Measurements from ENCODE around the gene FBXL19. TPM values are rescaled to one million over a fixed set of nuclear protein-coding genes. Genes with fewer than 3 reads are reported as not detected.
A peak's percentile ranks its signal among the peaks of the same experiment; 100 is the strongest.

FBXL19 gene
- total RNA-seq, 1 donor: 5.4 TPM

DNA sequence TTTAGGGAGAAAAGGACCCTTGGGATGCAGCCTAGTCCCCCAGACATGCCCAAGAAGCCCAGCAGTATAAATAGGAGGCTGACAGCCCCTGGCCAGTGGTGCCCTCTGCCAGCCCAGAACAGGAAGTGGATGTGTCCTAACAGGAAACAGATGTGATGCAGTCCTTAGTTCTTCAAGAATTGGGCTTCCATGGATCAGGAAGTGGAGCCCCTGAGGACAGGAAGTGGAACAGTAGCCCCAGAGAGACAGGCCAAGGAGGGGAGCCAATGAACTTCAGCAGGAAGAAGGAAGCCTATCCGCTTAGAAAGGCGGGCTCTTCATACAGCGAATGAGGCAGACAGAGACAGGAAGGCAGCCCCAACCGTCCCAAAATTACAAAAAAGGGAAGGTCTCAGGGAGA lies 19.8 kb upstream of the FBXL19 start:
- no peaks in the 10 kb centered on the region for H3K9me3 ChIP-seq (ENCODE audit: low read depth, low read length)
- H3K4me3 ChIP-seq (ENCODE audit: low read length): no peak overlapping the region
- H3K27me3 ChIP-seq (ENCODE audit: insufficient read depth, low read length): no peaks in the 10 kb centered on the region
- H3K4me1 ChIP-seq (ENCODE audit: insufficient read depth, low read length): peaks cover 40% of the 10 kb centered on the region

DNA sequence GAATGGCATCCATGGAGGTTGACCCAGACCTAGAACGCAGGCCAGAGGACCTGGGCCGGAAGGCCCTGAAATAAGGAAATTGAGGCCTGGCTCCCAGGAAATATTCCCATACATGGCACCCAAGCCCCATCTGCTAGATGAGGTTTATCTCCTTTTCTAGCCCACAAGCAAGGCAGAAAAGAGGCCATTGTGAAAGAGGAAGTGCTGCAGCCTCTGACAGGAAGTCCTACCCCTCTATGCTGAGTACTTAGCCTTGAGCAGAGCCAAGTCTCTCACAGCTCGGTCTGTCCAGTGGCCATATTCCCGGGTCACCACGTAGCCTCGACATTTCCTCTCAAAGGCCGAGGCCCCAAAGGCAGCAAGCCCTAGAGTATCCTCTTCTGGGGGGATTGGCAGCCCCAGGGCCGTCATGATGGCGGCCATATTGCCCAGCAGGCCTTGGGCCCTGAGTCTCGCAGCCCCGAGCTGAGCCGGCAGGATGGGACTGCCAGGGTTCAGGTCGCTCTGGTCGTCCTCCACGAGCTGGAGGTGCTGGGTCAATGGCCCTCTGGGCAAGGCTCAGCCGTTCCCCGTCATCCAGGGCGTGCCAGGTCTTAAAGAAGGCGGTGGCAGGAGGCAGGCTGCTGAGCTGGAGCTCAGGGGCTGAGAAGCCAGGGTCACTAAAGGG lies 19.1 kb upstream of the FBXL19 start:
- Histone ChIP-seq H3K4me3 (ENCODE audit: low read length) (no peak overlapping the region), H3K9me3 (ENCODE audit: low read depth, low read length) (no peaks in the 10 kb centered on the region), H3K4me1 (ENCODE audit: insufficient read depth, low read length) (peaks cover 40% of the 10 kb centered on the region), H3K27me3 (ENCODE audit: insufficient read depth, low read length) (no peaks in the 10 kb centered on the region)

GRCh38 chr16:30907064-30907463 lies 16.3 kb upstream of the FBXL19 start:
- no peaks in the 10 kb centered on the region for H3K9me3 ChIP-seq (ENCODE audit: low read depth, low read length)
- H3K4me1 ChIP-seq (ENCODE audit: insufficient read depth, low read length): peaks cover 27% of the 10 kb centered on the region
- H3K4me3 ChIP-seq (ENCODE audit: low read length): no peak overlapping the region
- H3K27me3 ChIP-seq (ENCODE audit: insufficient read depth, low read length): no peaks in the 10 kb centered on the region

- Histone ChIP-seq H3K27me3 (ENCODE audit: insufficient read depth, low read length) (no peaks in the 10 kb centered on the region), H3K9me3 (ENCODE audit: low read depth, low read length) (no peaks in the 10 kb centered on the region), H3K4me1 (ENCODE audit: insufficient read depth, low read length) (no peaks in the 10 kb centered on the region), H3K4me3 (ENCODE audit: low read length) (no peak overlapping the region)
Measured at GRCh38 chr16:30910427-30911029, 12.8 kb upstream of the FBXL19 start.

DNA sequence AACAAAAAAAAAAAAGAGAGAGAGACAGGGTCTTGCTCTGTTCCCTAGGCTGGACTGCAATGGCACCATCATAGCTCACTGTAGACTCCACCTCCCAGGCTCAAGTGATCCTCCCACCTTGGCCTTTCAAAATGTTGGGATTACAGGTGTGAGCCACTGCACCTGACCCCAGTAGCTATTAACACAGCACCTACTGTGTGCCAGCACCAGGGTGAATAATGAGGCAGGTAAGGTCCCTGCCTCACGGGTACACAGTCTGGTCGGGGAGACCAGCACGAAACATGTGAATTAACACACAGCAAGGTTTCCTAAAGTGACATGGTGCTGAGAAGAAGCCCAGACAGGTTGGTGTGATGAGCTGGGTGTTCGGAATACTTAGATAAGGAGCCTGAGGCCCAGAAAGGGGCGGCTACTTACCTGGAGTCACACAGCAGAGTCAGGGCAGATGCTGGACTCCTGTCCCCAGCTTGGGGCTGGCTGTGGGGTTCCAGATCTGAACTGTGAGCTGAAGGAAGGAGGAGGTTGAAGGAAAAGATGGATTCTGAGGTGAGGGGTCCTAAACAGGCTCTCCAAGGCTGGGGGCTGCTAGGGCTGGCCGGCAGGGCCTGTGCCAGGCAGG lies 10.5 kb upstream of the FBXL19 start:
- Histone ChIP-seq H3K27me3 (ENCODE audit: insufficient read depth, low read length) (no peaks in the 10 kb centered on the region), H3K4me3 (ENCODE audit: low read length) (no peak overlapping the region), H3K4me1 (ENCODE audit: insufficient read depth, low read length) (no peaks in the 10 kb centered on the region), H3K9me3 (ENCODE audit: low read depth, low read length) (no peaks in the 10 kb centered on the region)

DNA sequence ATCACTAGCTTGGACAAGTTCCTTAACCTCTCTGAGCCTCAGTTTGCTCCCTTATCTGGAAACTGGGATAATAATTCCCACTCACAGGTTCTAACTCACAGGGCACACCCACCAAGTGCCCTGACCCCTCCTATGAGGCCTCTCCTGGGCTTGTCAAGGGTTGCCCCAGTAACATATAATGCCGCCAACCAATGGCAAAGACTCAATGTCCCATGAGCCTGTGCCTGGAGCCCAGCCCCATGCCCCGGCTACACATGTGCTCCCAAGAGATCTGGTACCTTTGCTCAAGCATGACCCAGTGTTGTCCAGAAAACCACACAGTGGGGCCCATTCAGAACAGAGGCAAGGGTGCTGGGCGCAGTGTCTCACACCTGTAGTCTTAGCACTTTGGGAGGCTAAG lies 8.5 kb upstream of the FBXL19 start:
- Histone ChIP-seq H3K4me1 (ENCODE audit: insufficient read depth, low read length) (no peaks in the 10 kb centered on the region), H3K27me3 (ENCODE audit: insufficient read depth, low read length) (no peaks in the 10 kb centered on the region), H3K9me3 (ENCODE audit: low read depth, low read length) (no peaks in the 10 kb centered on the region), H3K4me3 (ENCODE audit: low read length) (no peak overlapping the region)

GRCh38 chr16:30918614-30919013 lies 4.8 kb upstream of the FBXL19 start:
- H3K4me1 ChIP-seq (ENCODE audit: insufficient read depth, low read length): peaks cover 11% of the 10 kb centered on the region
- no peaks in the 10 kb centered on the region for H3K9me3 ChIP-seq (ENCODE audit: low read depth, low read length)
- no peaks in the 10 kb centered on the region for H3K27me3 ChIP-seq (ENCODE audit: insufficient read depth, low read length)
- H3K4me3 ChIP-seq (ENCODE audit: low read length): no peak overlapping the region

DNA sequence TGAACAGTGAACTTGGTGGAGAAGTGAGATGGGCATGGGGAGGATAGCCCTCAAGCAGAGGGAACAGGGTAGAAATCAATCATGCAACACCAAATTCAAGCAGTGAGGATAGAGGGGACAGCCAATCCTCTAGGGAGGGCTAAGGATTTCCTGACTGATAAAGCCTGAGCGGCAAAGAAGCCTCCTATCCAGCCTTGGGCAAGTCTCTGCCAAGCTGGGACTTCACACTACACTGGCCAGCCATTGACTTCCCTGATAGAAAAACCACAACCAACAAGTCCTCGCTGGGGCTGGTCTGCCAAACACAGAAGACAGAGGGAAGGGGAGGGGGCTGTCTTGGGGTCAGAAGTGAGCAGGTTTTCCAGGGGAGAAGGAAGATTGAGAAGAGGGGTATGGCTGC lies 2.5 kb upstream of the FBXL19 start:
- H3K9me3 ChIP-seq (ENCODE audit: low read depth, low read length): no peaks in the 10 kb centered on the region
- no peaks in the 10 kb centered on the region for H3K27me3 ChIP-seq (ENCODE audit: insufficient read depth, low read length)
- no peak overlapping the region for H3K4me3 ChIP-seq (ENCODE audit: low read length)
- peaks cover 21% of the 10 kb centered on the region for H3K4me1 ChIP-seq (ENCODE audit: insufficient read depth, low read length)

DNA sequence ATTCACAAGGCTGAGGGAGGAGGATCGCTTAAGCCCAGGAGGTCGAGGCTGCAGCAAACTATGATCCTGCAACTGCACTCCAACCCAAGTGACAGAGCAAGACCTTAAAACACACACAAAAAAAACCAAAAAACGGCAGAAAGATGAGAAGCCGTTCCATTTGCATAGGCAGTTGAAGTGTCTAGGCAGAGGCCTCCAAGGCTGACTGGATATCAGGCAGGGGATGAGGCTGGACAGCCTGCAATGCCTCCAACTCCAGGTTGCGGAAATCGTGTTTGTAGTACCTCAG lies 2.0 kb upstream of the FBXL19 start:
- Histone ChIP-seq H3K27me3 (ENCODE audit: insufficient read depth, low read length) (no peaks in the 10 kb centered on the region), H3K4me3 (ENCODE audit: low read length) (peak overlapping the region; percentile 73), H3K9me3 (ENCODE audit: low read depth, low read length) (no peaks in the 10 kb centered on the region), H3K4me1 (ENCODE audit: insufficient read depth, low read length) (peaks cover 21% of the 10 kb centered on the region)

DNA sequence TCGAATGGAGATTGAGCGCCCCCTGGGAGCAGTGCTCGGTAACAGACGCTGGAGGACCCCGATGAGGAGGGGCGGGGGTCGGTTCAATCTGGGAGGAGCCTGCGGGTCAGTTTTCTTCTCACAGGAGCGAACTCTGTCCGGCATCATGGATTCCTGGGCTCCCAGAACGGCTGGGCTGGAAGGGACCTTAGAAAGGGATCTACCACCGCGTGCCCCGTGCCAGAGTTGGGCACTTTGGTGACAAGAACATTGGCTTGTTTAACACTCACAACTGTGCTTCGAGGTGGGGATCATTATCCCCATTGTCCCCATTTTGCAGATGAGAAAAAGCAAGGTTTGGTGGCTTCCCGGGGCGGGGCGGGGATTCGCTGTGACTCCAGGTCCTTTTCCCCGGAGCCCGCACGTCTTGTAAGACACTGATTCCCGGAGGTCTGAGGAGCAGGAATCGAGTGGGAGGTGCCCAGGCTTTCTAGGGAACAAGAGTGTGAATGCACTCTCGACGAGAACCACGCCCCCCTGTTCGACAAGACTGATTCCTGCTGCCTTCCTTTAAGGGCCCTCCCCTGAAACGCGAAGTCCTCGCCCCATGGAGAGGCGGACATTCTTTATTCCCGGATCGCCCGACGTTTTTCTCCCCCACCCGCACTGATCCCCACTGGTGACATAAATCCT lies 1.5 kb upstream of the FBXL19 start:
- Histone ChIP-seq H3K9me3 (ENCODE audit: low read depth, low read length) (no peaks in the 10 kb centered on the region), H3K4me1 (ENCODE audit: insufficient read depth, low read length) (peaks cover 21% of the 10 kb centered on the region), H3K27me3 (ENCODE audit: insufficient read depth, low read length) (no peaks in the 10 kb centered on the region), H3K4me3 (ENCODE audit: low read length) (peak overlapping the region; percentile 73)

GRCh38 chr16:30922420-30922959 lies 882 bp upstream of the FBXL19 start:
- Histone ChIP-seq H3K4me3 (ENCODE audit: low read length) (peak overlapping the region; percentile 73), H3K9me3 (ENCODE audit: low read depth, low read length) (no peaks in the 10 kb centered on the region), H3K4me1 (ENCODE audit: insufficient read depth, low read length) (peaks cover 21% of the 10 kb centered on the region), H3K27me3 (ENCODE audit: insufficient read depth, low read length) (no peaks in the 10 kb centered on the region)

GRCh38 chr16:30922960-30923535 lies 324 bp upstream of the FBXL19 start:
- no peaks in the 10 kb centered on the region for H3K9me3 ChIP-seq (ENCODE audit: low read depth, low read length)
- H3K4me3 ChIP-seq (ENCODE audit: low read length): peak overlapping the region; percentile 73
- H3K27me3 ChIP-seq (ENCODE audit: insufficient read depth, low read length): no peaks in the 10 kb centered on the region
- H3K4me1 ChIP-seq (ENCODE audit: insufficient read depth, low read length): peaks cover 21% of the 10 kb centered on the region

- H3K4me1 ChIP-seq (ENCODE audit: insufficient read depth, low read length): peaks cover 21% of the 10 kb centered on the region
- no peaks in the 10 kb centered on the region for H3K9me3 ChIP-seq (ENCODE audit: low read depth, low read length)
- no peaks in the 10 kb centered on the region for H3K27me3 ChIP-seq (ENCODE audit: insufficient read depth, low read length)
- H3K4me3 ChIP-seq (ENCODE audit: low read length): no peak overlapping the region
Measured at GRCh38 chr16:30924076-30924912, 922 bp downstream of the FBXL19 start.

DNA sequence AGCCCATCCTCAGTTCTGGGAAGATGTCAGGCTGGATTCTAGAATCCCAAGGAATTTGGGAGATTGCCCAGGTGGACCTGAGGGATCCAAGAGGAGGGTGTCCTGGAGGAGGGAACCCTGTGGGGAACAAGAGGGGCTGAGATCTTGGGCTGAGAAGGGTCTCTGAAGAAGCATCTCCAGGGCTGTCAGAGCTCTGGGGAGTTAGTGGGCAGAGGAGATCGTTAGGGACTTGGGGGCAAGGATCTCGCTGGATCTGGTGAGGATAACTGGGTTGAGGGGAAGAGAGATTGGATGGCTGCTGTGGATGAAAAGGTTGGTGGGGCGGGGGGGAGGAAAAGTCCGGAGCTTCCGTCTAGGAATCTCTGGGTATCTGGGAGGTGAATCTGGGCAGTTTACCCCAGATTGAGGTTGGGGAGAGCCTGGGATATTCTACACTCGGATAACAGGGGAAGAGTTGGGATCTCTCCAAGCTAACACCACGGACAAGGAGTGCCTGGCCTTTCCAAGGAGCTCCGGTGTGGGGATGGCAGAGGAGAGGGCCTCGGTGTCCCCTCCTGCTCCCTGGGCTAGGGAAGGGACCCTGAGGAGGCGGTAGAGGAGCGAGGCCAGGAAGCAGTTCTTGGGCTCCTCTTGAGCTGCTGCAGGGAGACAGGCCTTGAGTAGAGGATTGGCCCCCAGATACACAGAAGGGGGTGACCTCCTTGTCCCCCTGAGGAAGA lies 1.7 kb downstream of the FBXL19 start:
- H3K4me3 ChIP-seq (ENCODE audit: low read length): no peak overlapping the region
- no peaks in the 10 kb centered on the region for H3K27me3 ChIP-seq (ENCODE audit: insufficient read depth, low read length)
- peaks cover 21% of the 10 kb centered on the region for H3K4me1 ChIP-seq (ENCODE audit: insufficient read depth, low read length)
- H3K9me3 ChIP-seq (ENCODE audit: low read depth, low read length): no peaks in the 10 kb centered on the region
